PFSK-1 (cell line): ENCODE results near the gene ATRIP.

Source experiments
- FOXP2 ChIP-seq: optimal IDR thresholded peaks from 2 replicates; pipeline ENCODE3; 2011; ENCODE audit warnings: borderline replicate concordance, control low read depth, inconsistent platforms; ENCODE audit not compliant: insufficient read depth; ENCODE audit errors: extremely low read length, extremely low read depth
- POLR2AphosphoS5 ChIP-seq: IDR thresholded peaks from 2 replicates; pipeline ENCODE4 v1.6.1; 2012; ENCODE audit warnings: low read depth, mild to moderate bottlenecking, control low read depth, low read length, moderate library complexity
- SIN3A ChIP-seq: IDR thresholded peaks from 2 replicates; pipeline ENCODE4 v1.6.1; 2012; ENCODE audit warnings: mild to moderate bottlenecking, low read length, moderate library complexity, borderline replicate concordance; ENCODE audit not compliant: insufficient read depth
- TAF1 ChIP-seq: IDR thresholded peaks from 2 replicates; pipeline ENCODE4 v1.6.1; 2012; ENCODE audit warnings: low read length, control low read depth, borderline replicate concordance; ENCODE audit not compliant: insufficient read depth
- TF ChIP-seq, protein P1 (sequence below), 2 experiments: IDR thresholded peaks; 2 replicates each; pipeline versions ENCODE4 v1.6.1 to v1.8.0; 2011 to 2012; ENCODE audit warnings: low read depth in 2 of 2, low read length in 2 of 2, control low read depth in 1 of 2, inconsistent platforms in 1 of 2, mild to moderate bottlenecking in 1 of 2, moderate library complexity in 1 of 2; ENCODE audit not compliant: insufficient read depth in 1 of 2

Gene ATRIP

DNA sequence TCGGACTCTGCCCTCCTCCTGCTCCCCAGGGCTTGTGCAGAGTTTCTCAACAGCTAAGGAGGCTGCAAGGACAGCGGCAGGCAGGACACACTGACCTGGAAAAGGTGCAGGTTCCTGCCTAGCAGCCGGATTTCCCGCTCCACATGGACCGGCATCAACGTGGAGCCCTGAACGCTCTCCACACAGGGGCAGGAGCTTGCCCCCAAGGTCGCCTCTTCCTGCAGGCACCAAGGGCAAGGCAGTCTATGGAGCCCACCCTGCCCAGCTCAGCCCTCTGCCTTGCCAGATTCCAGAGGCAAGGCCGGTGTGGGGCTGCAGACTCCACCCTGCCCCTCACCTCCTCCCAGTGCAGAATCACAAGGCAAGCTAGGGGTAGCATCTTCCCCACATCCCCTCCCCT lies 27.4 kb upstream of the ATRIP start:
- TF ChIP-seq POLR2AphosphoS5 (no peak), TAF1 (no peak), SIN3A (no peak), FOXP2 (no peak)
- TF ChIP-seq, protein P1, sequence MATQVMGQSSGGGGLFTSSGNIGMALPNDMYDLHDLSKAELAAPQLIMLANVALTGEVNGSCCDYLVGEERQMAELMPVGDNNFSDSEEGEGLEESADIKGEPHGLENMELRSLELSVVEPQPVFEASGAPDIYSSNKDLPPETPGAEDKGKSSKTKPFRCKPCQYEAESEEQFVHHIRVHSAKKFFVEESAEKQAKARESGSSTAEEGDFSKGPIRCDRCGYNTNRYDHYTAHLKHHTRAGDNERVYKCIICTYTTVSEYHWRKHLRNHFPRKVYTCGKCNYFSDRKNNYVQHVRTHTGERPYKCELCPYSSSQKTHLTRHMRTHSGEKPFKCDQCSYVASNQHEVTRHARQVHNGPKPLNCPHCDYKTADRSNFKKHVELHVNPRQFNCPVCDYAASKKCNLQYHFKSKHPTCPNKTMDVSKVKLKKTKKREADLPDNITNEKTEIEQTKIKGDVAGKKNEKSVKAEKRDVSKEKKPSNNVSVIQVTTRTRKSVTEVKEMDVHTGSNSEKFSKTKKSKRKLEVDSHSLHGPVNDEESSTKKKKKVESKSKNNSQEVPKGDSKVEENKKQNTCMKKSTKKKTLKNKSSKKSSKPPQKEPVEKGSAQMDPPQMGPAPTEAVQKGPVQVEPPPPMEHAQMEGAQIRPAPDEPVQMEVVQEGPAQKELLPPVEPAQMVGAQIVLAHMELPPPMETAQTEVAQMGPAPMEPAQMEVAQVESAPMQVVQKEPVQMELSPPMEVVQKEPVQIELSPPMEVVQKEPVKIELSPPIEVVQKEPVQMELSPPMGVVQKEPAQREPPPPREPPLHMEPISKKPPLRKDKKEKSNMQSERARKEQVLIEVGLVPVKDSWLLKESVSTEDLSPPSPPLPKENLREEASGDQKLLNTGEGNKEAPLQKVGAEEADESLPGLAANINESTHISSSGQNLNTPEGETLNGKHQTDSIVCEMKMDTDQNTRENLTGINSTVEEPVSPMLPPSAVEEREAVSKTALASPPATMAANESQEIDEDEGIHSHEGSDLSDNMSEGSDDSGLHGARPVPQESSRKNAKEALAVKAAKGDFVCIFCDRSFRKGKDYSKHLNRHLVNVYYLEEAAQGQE (IDR thresholded peaks at IDR 0.05; ENCODE audit: insufficient read depth in 1 of 2, low read depth in 2 of 2, low read length in 2 of 2) = no peak

DNA sequence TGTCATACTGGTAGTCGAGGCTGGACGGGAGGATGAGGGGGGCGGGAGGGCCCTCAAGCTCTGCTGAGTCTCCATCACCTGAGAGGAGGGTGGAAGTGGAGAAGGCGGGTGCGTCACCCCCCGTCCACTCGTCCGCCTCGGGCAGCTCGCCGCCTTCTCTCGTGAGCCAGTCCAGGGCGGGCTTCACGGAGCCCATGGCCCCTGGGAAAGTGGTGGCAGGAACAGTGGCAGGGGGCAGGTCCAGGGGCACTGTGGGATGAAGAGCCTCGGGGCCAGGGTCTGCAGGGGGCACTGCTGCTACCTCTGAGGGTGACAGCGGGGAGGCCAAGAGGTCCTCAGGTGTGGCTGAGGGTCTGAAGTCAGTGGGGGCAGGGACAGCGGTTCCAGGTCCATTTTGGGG lies 26.9 kb upstream of the ATRIP start:
- TF ChIP-seq, protein P1 (IDR thresholded peaks at IDR 0.05; ENCODE audit: insufficient read depth in 1 of 2, low read depth in 2 of 2, low read length in 2 of 2) = no peak
- TF ChIP-seq SIN3A (no peak), TAF1 (no peak), FOXP2 (no peak), POLR2AphosphoS5 (no peak)

DNA sequence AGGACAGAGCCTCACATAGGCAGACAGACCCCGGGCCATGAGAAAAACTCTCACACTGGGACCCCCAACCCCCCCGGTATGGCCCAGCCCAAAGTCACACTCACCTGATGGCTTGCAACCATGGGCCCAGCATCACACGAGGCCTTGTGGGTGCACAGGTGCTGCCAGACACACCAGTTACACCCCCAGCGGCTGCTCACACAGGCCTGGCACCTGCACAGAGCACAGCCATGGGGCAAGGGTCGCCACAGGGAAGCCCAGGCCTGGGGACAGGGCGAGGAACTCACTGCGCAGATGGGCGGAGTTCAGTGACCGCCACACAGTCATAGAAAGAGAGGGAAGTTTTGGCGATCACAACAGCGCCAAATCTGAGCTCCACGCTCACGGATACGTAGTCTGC lies 26.0 kb upstream of the ATRIP start:
- no peak for TF ChIP-seq SIN3A
- TF ChIP-seq, protein P1 (IDR thresholded peaks at IDR 0.05; ENCODE audit: insufficient read depth in 1 of 2, low read depth in 2 of 2, low read length in 2 of 2) = no peak

DNA sequence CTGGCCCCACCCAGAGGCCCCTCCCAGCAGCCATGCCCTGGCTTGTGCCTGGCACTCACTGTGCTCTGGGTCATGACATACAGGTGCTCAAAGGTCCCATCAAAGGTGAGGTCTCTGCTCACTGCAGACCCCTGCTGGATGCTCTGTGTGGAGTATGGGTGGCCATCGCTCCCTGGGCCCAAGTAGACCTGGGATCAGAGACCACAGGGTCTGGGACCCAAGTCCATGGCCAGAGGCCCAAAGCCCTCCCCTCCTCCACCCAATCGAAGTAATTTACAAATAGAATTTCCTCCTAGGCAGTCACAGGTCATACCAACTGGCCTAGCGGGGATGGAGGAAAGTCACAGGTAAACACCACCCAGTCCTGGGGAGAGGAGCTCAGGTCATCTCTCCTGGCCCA lies 24.3 kb upstream of the ATRIP start:
- TF ChIP-seq TAF1 (no peak), SIN3A (no peak), POLR2AphosphoS5 (no peak), FOXP2 (no peak)
- TF ChIP-seq, protein P1 (IDR thresholded peaks at IDR 0.05; ENCODE audit: insufficient read depth in 1 of 2, low read depth in 2 of 2, low read length in 2 of 2) = no peak

DNA sequence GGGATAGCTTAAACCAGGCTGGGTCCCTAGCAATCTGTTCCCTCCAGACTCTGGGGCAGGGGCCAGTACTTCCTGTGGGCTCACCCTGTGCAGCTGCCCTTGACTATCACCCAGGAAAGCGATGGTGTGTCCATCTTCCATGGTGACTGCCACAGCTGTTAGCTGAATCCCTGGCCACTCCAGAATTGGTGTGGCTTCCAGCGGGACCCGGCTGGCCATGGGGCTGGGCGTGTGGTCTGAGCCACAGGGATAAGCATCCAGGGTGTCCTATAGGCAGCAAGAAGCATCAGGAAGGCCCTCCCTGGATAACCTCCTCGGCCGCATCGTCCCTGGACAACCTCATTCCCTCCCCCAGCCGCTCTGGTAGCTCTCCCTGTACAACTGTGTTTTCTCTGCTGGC lies 23.9 kb upstream of the ATRIP start:
- TF ChIP-seq SIN3A (no peak), FOXP2 (no peak), TAF1 (no peak), POLR2AphosphoS5 (no peak)
- TF ChIP-seq, protein P1 (IDR thresholded peaks at IDR 0.05; ENCODE audit: insufficient read depth in 1 of 2, low read depth in 2 of 2, low read length in 2 of 2) = no peak
